MCF 10A (cell line): ENCODE results near the gene CCDC9. TPM values are rescaled to one million over a fixed set of nuclear protein-coding genes. Genes with fewer than 3 reads are reported as not detected.
A peak's percentile ranks its signal among the peaks of the same experiment; 100 is the strongest.
"Not testable (repeated sequence)": the region's sequence is repeated elsewhere in the genome, so short reads cannot be mapped to it uniquely, and the experiment has no call there.

Source experiments
- BruUV-seq: library from RNA; stranded (reverse); fragments of 400-500 nt; replicated peaks from 2 replicates; lab custom pipeline; 2021; lab: Mats Ljungman, UMichigan
- CTCF ChIA-PET: fragments of 300-600 bp; sonication (Branson Sonifier 250); formaldehyde crosslinking; extraction: SDS; loops from one replicate; lab custom pipeline; 2021; ENCODE audit warnings: antibody characterized with exemption, inconsistent platforms; lab: Yijun Ruan, JAX
- POLR2A ChIA-PET: fragments of 300-600, 350-650 bp; sonication (Branson Sonifier 250); formaldehyde crosslinking; extraction: SDS; loops from one replicate; lab custom pipeline; 2020; ENCODE audit warnings: antibody characterized with exemption, inconsistent platforms; lab: Yijun Ruan, JAX
- DNase-seq: peaks from one replicate; pipeline ENCODE4 v3.0.0-alpha.2; 2018; ENCODE audit not compliant: unreplicated experiment
- H3K27ac Mint-ChIP-seq: one replicate; pipeline ENCODE4 v1.8.0; 2022; ENCODE audit warnings: mild to moderate bottlenecking, low read depth, mixed read lengths; ENCODE audit not compliant: unreplicated experiment
- H3K27me3 Mint-ChIP-seq: one replicate; pipeline ENCODE4 v1.8.0; 2022; ENCODE audit warnings: mixed read lengths; ENCODE audit not compliant: insufficient read depth, unreplicated experiment
- H3K36me3 Mint-ChIP-seq: one replicate; pipeline ENCODE4 v1.8.0; 2022; ENCODE audit warnings: mild to moderate bottlenecking, moderate library complexity, mixed read lengths; ENCODE audit not compliant: insufficient read depth, unreplicated experiment
- H3K4me1 Mint-ChIP-seq: one replicate; pipeline ENCODE4 v1.8.0; 2022; ENCODE audit warnings: mixed read lengths; ENCODE audit not compliant: insufficient read depth, unreplicated experiment
- H3K4me3 Mint-ChIP-seq: one replicate; pipeline ENCODE4 v1.8.0; 2022; ENCODE audit warnings: mild to moderate bottlenecking, moderate library complexity, mixed read lengths; ENCODE audit not compliant: unreplicated experiment
- H3K9me3 Mint-ChIP-seq: one replicate; pipeline ENCODE4 v1.8.0; 2022; ENCODE audit warnings: mixed read lengths; ENCODE audit not compliant: unreplicated experiment
- CTCF ChIP-seq: fragments of 200-600 bp; IDR thresholded peaks from one replicate; pipeline ENCODE4 v1.8.0; 2022; ENCODE audit warnings: antibody characterized with exemption, mild to moderate bottlenecking; ENCODE audit not compliant: unreplicated experiment
- intact Hi-C: fragments of 100-400 bp; cut with micrococcal nuclease; formaldehyde crosslinking; loops from 2 replicates; pipeline ENCODE4 v1.14.1; 2022
- total RNA-seq: library from RNA; stranded (reverse); gene quantifications from 2 replicates; pipeline ENCODE4 v1.2.3, GENCODE V29; 2022

Gene CCDC9
- total RNA-seq, 1 experiment from 2014 or later: 39.0 TPM

- CTCF ChIA-PET: interaction anchor here (0.5 to 2.3 kb wide), 27 partner anchors 9 to 450 kb away, joined by 3 to 26 read pairs (median 4); partner anchors contain the start of gene DHX34
- intact Hi-C loops: loop anchor here (1.0 to 2.0 kb wide), 2 partner anchors 106 to 143 kb away; no protein-coding TSS in a partner anchor
Measured at GRCh38 chr19:47284324-47284899, 28.1 kb downstream of the CCDC9 start.

GRCh38 chr19:47296036-47296435, 39.7 kb downstream of the CCDC9 start:
- Mint-ChIP-seq H3K36me3 (no peaks in the 10 kb centered on the region), H3K4me3 (no peak overlapping the region), H3K4me1 (no peaks in the 10 kb centered on the region), H3K27ac (no peak overlapping the region), H3K27me3 (no peaks in the 10 kb centered on the region), H3K9me3 (no peaks in the 10 kb centered on the region)
- BruUV-seq: no TSS peak
- intact Hi-C loops: loop anchor here (1.0 kb wide), 2 partner anchors 95 to 131 kb away; no protein-coding TSS in a partner anchor
- ChIA-PET CTCF (interaction anchor here (0.6 to 8.2 kb wide), 17 partner anchors 9 to 395 kb away, joined by 3 to 36 read pairs (median 5); partner anchors contain the start of gene DHX34), POLR2A (interaction anchor here (1.3 kb wide), 1 partner anchor 94 kb away, joined by 3 read pairs; no protein-coding TSS in a partner anchor)
- DNase-seq: peak; percentile 93
- peak; percentile 71 for TF ChIP-seq CTCF

More at GRCh38 chr19:47284324-47284899, 28.1 kb downstream of the CCDC9 start:
- peaks cover 22% of the 10 kb centered on the region for H3K4me1 Mint-ChIP-seq
- no peaks in the 10 kb centered on the region for H3K27me3 Mint-ChIP-seq
- peak; percentile 68 for DNase-seq
- POLR2A ChIA-PET: interaction anchor here (1.0 to 1.2 kb wide), 2 partner anchors 65 to 107 kb away, joined by 4 to 5 read pairs; partner anchors contain the start of gene DHX34
- H3K36me3 Mint-ChIP-seq: no peaks in the 10 kb centered on the region
- no peak overlapping the region for H3K4me3 Mint-ChIP-seq
- no peaks in the 10 kb centered on the region for H3K9me3 Mint-ChIP-seq
- H3K27ac Mint-ChIP-seq: no peak overlapping the region
- peak; percentile 66 for TF ChIP-seq CTCF
- no TSS peak for BruUV-seq

GRCh38 chr19:47300867-47301266, 44.5 kb downstream of the CCDC9 start:
- DNase-seq, H3K27ac Mint-ChIP-seq, H3K36me3 Mint-ChIP-seq, POLR2A ChIA-PET, H3K4me3 Mint-ChIP-seq, BruUV-seq, intact Hi-C loops, H3K27me3 Mint-ChIP-seq, H3K9me3 Mint-ChIP-seq, H3K4me1 Mint-ChIP-seq: not testable (repeated sequence)
- CTCF ChIA-PET: interaction anchor here (0.6 to 1.8 kb wide), 3 partner anchors 30 to 90 kb away, joined by 3 to 5 read pairs (median 3); partner anchors contain the start of gene DHX34

GRCh38 chr19:47302249-47302648, 45.9 kb downstream of the CCDC9 start:
- BruUV-seq: no TSS peak
- TF ChIP-seq CTCF: no peak
- Mint-ChIP-seq H3K4me3 (no peak overlapping the region), H3K27ac (no peak overlapping the region), H3K9me3 (no peaks in the 10 kb centered on the region), H3K36me3 (no peaks in the 10 kb centered on the region), H3K27me3 (no peaks in the 10 kb centered on the region), H3K4me1 (peaks cover 17% of the 10 kb centered on the region)
- DNase-seq: no peak
- POLR2A ChIA-PET: no interaction called here
- intact Hi-C loops: no loop called here
- CTCF ChIA-PET: interaction anchor here (0.6 to 1.8 kb wide), 3 partner anchors 47 to 347 kb away, joined by 3 to 5 read pairs (median 5); partner anchors contain the start of gene DHX34
